ENCODE results near the gene BTBD6.

Gene BTBD6

GRCh38 chr14:105207996-105208737 lies 40.2 kb upstream of the BTBD6 start:
- Histone ChIP-seq H3K27me3 (peaks cover 0 to 21% (median 0%) of the 10 kb centered on the region in 11 experiments; a peak in 5 of 22 replicates), H3K4me1 (peaks cover 2 to 95% (median 81%) of the 10 kb centered on the region in 10 experiments; a peak in 18 of 20 replicates)

GRCh38 chr14:105208738-105209075 lies 39.6 kb upstream of the BTBD6 start:
- H3K27ac ChIP-seq, result peak overlapping the region in 2 of 11 experiments; percentile 18 to 34; a peak in 1 of 22 replicates

More at GRCh38 chr14:105207996-105208737, 40.2 kb upstream of the BTBD6 start:
- H3K9me3 ChIP-seq (replicated peaks in 1 of 11), result no peaks in the 10 kb centered on the region
- H3K4me2 ChIP-seq, result peak overlapping the region in 8 of 11 experiments; percentile 33 to 86 (median 67); a peak in 14 of 22 replicates
- H4K20me1 ChIP-seq, result peaks cover 19 to 94% (median 66%) of the 10 kb centered on the region in 11 experiments; a peak in 21 of 22 replicates
- peak overlapping the region in 2 of 11 experiments; percentile 58 to 62; a peak in 3 of 22 replicates for H3K9ac ChIP-seq
- H3K27ac ChIP-seq, result no peak overlapping the region
- no peak for TF ChIP-seq Cebpa-rat (IDR thresholded peaks at IDR 0.05)
- peaks cover 12 to 38% (median 16%) of the 10 kb centered on the region in 11 experiments; a peak in 18 of 22 replicates for H3K36me3 ChIP-seq
- no peak overlapping the region for H3K4me3 ChIP-seq

GRCh38 chr14:105209091-105209490 lies 39.2 kb upstream of the BTBD6 start:
- Histone ChIP-seq H3K9me3 (replicated peaks in 1 of 11) (no peaks in the 10 kb centered on the region), H3K4me1 (peaks cover 7 to 95% (median 83%) of the 10 kb centered on the region in 10 experiments), H3K4me3 (no peak overlapping the region), H3K4me2 (peak overlapping the region in 9 of 11 experiments; percentile 18 to 86 (median 63); a peak in 16 of 22 replicates), H3K27ac (peak overlapping the region in 2 of 11 experiments; percentile 18 to 34; a peak in 2 of 22 replicates), H3K9ac (peak overlapping the region in 5 of 11 experiments; percentile 26 to 62 (median 41); a peak in 9 of 22 replicates), H4K20me1 (peaks cover 28 to 95% (median 70%) of the 10 kb centered on the region in 11 experiments; a peak in 21 of 22 replicates), H3K27me3 (peaks cover 0 to 25% (median 0%) of the 10 kb centered on the region in 11 experiments; a peak in 6 of 22 replicates), H3K36me3 (peaks cover 12 to 38% (median 16%) of the 10 kb centered on the region in 11 experiments; a peak in 18 of 22 replicates)
- no peak for TF ChIP-seq Cebpa-rat (IDR thresholded peaks at IDR 0.05)

More at GRCh38 chr14:105208738-105209075, 39.6 kb upstream of the BTBD6 start:
- no peak for TF ChIP-seq Cebpa-rat (IDR thresholded peaks at IDR 0.05)
- Histone ChIP-seq H3K27me3 (peaks cover 0 to 25% (median 0%) of the 10 kb centered on the region in 11 experiments; a peak in 6 of 22 replicates), H3K9me3 (replicated peaks in 1 of 11) (no peaks in the 10 kb centered on the region), H3K4me3 (no peak overlapping the region), H3K9ac (peak overlapping the region in 5 of 11 experiments; percentile 26 to 62 (median 41); a peak in 7 of 22 replicates), H3K36me3 (peaks cover 12 to 38% (median 16%) of the 10 kb centered on the region in 11 experiments; a peak in 18 of 22 replicates), H4K20me1 (peaks cover 24 to 95% (median 70%) of the 10 kb centered on the region in 11 experiments; a peak in 21 of 22 replicates), H3K4me2 (peak overlapping the region in 9 of 11 experiments; percentile 18 to 86 (median 63); a peak in 15 of 22 replicates), H3K4me1 (peaks cover 3 to 95% (median 83%) of the 10 kb centered on the region in 10 experiments)

- Histone ChIP-seq H3K27me3 (peaks cover 0 to 25% (median 0%) of the 10 kb centered on the region in 11 experiments; a peak in 6 of 22 replicates), H3K9ac (peak overlapping the region in 4 of 11 experiments; percentile 31 to 62 (median 50); a peak in 8 of 22 replicates), H3K36me3 (peaks cover 12 to 38% (median 16%) of the 10 kb centered on the region in 11 experiments; a peak in 18 of 22 replicates), H3K4me2 (peak overlapping the region in 9 of 11 experiments; percentile 18 to 86 (median 63); a peak in 12 of 22 replicates), H4K20me1 (peaks cover 34 to 95% (median 70%) of the 10 kb centered on the region in 11 experiments; a peak in 21 of 22 replicates), H3K27ac (peak overlapping the region in 1 of 11 experiments; percentile 34; a peak in 2 of 22 replicates), H3K4me3 (no peak overlapping the region), H3K4me1 (peaks cover 12 to 95% (median 83%) of the 10 kb centered on the region in 10 experiments), H3K9me3 (replicated peaks in 1 of 11) (no peaks in the 10 kb centered on the region)
- TF ChIP-seq Cebpa-rat (IDR thresholded peaks at IDR 0.05), result no peak
These were observed 38.7 kb upstream of the BTBD6 start for GRCh38 chr14:105209646-105210045.

GRCh38 chr14:105210266-105211025 lies 37.9 kb upstream of the BTBD6 start:
- no peak overlapping the region for H3K4me3 ChIP-seq
- H3K4me1 ChIP-seq, result peaks cover 17 to 95% (median 82%) of the 10 kb centered on the region in 10 experiments
- no peaks in the 10 kb centered on the region for H3K9me3 ChIP-seq (replicated peaks in 1 of 11)
- no peak for TF ChIP-seq Cebpa-rat (IDR thresholded peaks at IDR 0.05)
- peaks cover 12 to 45% (median 16%) of the 10 kb centered on the region in 11 experiments; a peak in 18 of 22 replicates for H3K36me3 ChIP-seq
- H3K27me3 ChIP-seq, result peaks cover 0 to 17% (median 0%) of the 10 kb centered on the region in 11 experiments; a peak in 6 of 22 replicates
- H3K4me2 ChIP-seq, result peak overlapping the region in 3 of 11 experiments; percentile 11 to 87 (median 87); a peak in 3 of 22 replicates
- no peak overlapping the region for H3K27ac ChIP-seq
- peaks cover 41 to 95% (median 70%) of the 10 kb centered on the region in 11 experiments; a peak in 21 of 22 replicates for H4K20me1 ChIP-seq
- H3K9ac ChIP-seq, result 0 out of 22 replicates have a peak overlapping the region, but pooled peaks of 1 of the 11 experiments have one; percentile 53

GRCh38 chr14:105211086-105211757 lies 37.1 kb upstream of the BTBD6 start:
- H3K4me2 ChIP-seq, result peak overlapping the region in 8 of 11 experiments; percentile 73 to 94 (median 86); a peak in 16 of 22 replicates
- no peak for TF ChIP-seq Cebpa-rat (IDR thresholded peaks at IDR 0.05)
- peak overlapping the region in 1 of 11 experiments; percentile 26; a peak in 2 of 22 replicates for H3K27ac ChIP-seq
- peaks cover 0 to 15% (median 0%) of the 10 kb centered on the region in 11 experiments; a peak in 6 of 22 replicates for H3K27me3 ChIP-seq
- H4K20me1 ChIP-seq, result peaks cover 46 to 95% (median 70%) of the 10 kb centered on the region in 11 experiments; a peak in 21 of 22 replicates
- no peak overlapping the region for H3K4me3 ChIP-seq
- peaks cover 16 to 53% (median 19%) of the 10 kb centered on the region in 11 experiments; a peak in 20 of 22 replicates for H3K36me3 ChIP-seq
- H3K4me1 ChIP-seq, result peaks cover 17 to 95% (median 75%) of the 10 kb centered on the region in 10 experiments
- H3K9me3 ChIP-seq (replicated peaks in 1 of 11), result no peaks in the 10 kb centered on the region
- H3K9ac ChIP-seq, result peak overlapping the region in 4 of 11 experiments; percentile 53 to 58 (median 56); a peak in 8 of 22 replicates

- H3K27me3 ChIP-seq, result peaks cover 0 to 15% (median 0%) of the 10 kb centered on the region in 11 experiments; a peak in 6 of 22 replicates
- H4K20me1 ChIP-seq, result peaks cover 51 to 96% (median 74%) of the 10 kb centered on the region in 11 experiments; a peak in 21 of 22 replicates
- no peak overlapping the region for H3K4me3 ChIP-seq
- H3K4me2 ChIP-seq, result peak overlapping the region in 9 of 11 experiments; percentile 67 to 94 (median 85); a peak in 17 of 22 replicates
- no peak for TF ChIP-seq Cebpa-rat (IDR thresholded peaks at IDR 0.05)
- peak overlapping the region in 1 of 11 experiments; percentile 26; a peak in 1 of 22 replicates for H3K27ac ChIP-seq
- peak overlapping the region in 4 of 11 experiments; percentile 53 to 58 (median 56); a peak in 8 of 22 replicates for H3K9ac ChIP-seq
- H3K9me3 ChIP-seq (replicated peaks in 1 of 11), result no peaks in the 10 kb centered on the region
- peaks cover 17 to 92% (median 71%) of the 10 kb centered on the region in 10 experiments for H3K4me1 ChIP-seq
- peaks cover 21 to 58% (median 24%) of the 10 kb centered on the region in 11 experiments; a peak in 21 of 22 replicates for H3K36me3 ChIP-seq
These were observed 36.6 kb upstream of the BTBD6 start for GRCh38 chr14:105211758-105212089.
